SK-N-SH treated with all-trans-retinoic acid at 6 μM for 48 hours (cell line): ENCODE measurements around the gene HDAC8.

Experiments
- ATAC-seq: fragments of 200-7000 bp; cut with Tn5 transposase; 3 replicates; pipeline ENCODE4 v1.9.1; 2020; ENCODE audit warnings: mild to moderate bottlenecking, moderate library complexity
- BACH2 ChIP-seq: fragments of 250-450 bp; sonication (Bioruptor Pico); IDR thresholded peaks from 2 replicates; pipeline ENCODE4 v1.9.0; 2021; ENCODE audit warnings: mild to moderate bottlenecking, borderline replicate concordance
- CSDC2 ChIP-seq: fragments of 250-450 bp; sonication (Bioruptor Pico); IDR thresholded peaks from 2 replicates; pipeline ENCODE4 v1.5.0; 2020; ENCODE audit warnings: mild to moderate bottlenecking, moderate library complexity
- CSRNP3 ChIP-seq: fragments of 250-450 bp; sonication (Bioruptor Pico); IDR thresholded peaks from 2 replicates; pipeline ENCODE4 v1.5.1; 2021; ENCODE audit warnings: mild to moderate bottlenecking, moderate library complexity
- GLIS3 ChIP-seq: fragments of 250-450 bp; sonication (Bioruptor Pico); IDR thresholded peaks from 2 replicates; pipeline ENCODE4 v1.5.0; 2020; ENCODE audit warnings: mild to moderate bottlenecking, moderate library complexity
- ISL1 ChIP-seq: fragments of 250-450 bp; sonication (Bioruptor Pico); IDR thresholded peaks from 2 replicates; pipeline ENCODE4 v2.1.2; 2022; ENCODE audit warnings: mild to moderate bottlenecking, moderate library complexity
- POU6F1 ChIP-seq: fragments of 250-450 bp; sonication (Bioruptor Pico); IDR thresholded peaks from 2 replicates; pipeline ENCODE4 v1.8.0; 2021; ENCODE audit warnings: low read depth, mild to moderate bottlenecking, moderate library complexity, borderline replicate concordance
- PPARA ChIP-seq: fragments of 250-450 bp; sonication (Bioruptor Pico); IDR thresholded peaks from 2 replicates; pipeline ENCODE4 v1.5.0; 2020; ENCODE audit warnings: mild to moderate bottlenecking, borderline replicate concordance
- RARB ChIP-seq: fragments of 250-450 bp; sonication (Bioruptor Pico); IDR thresholded peaks from 2 replicates; pipeline ENCODE4 v1.8.0; 2021; ENCODE audit warnings: mild to moderate bottlenecking, moderate library complexity
- SNAI2 ChIP-seq: fragments of 250-450 bp; sonication (Bioruptor Pico); IDR thresholded peaks from 2 replicates; pipeline ENCODE4 v1.5.0; 2020; ENCODE audit warnings: mild to moderate bottlenecking, moderate library complexity
- TOX ChIP-seq: fragments of 250-450 bp; sonication (Bioruptor Pico); IDR thresholded peaks from 2 replicates; pipeline ENCODE4 v1.8.0; 2021; ENCODE audit warnings: mild to moderate bottlenecking, moderate library complexity, borderline replicate concordance
- ZC3H10 ChIP-seq: fragments of 250-450 bp; sonication (Bioruptor Pico); IDR thresholded peaks from 2 replicates; pipeline ENCODE4 v1.5.1; 2021; ENCODE audit warnings: mild to moderate bottlenecking, moderate library complexity
- ZFP3 ChIP-seq: fragments of 250-450 bp; sonication (Bioruptor Pico); IDR thresholded peaks from 2 replicates; pipeline ENCODE4 v1.5.0; 2020; ENCODE audit warnings: mild to moderate bottlenecking, moderate library complexity
- ZNF565 ChIP-seq: fragments of 450-650 bp; formaldehyde crosslinking; conservative IDR thresholded peaks from 2 replicates; pipeline ENCODE4 v1.5.0; 2020; ENCODE audit warnings: low read depth, mild to moderate bottlenecking, moderate library complexity
- ZNF70 ChIP-seq: fragments of 450-650 bp; formaldehyde crosslinking; IDR thresholded peaks from 2 replicates; pipeline ENCODE4 v1.5.0; 2020; ENCODE audit warnings: mild to moderate bottlenecking, moderate library complexity
- ZNF8 ChIP-seq: fragments of 450-650 bp; formaldehyde crosslinking; IDR thresholded peaks from 2 replicates; pipeline ENCODE4 v1.5.0; 2020; ENCODE audit warnings: mild to moderate bottlenecking, moderate library complexity
- TF ChIP-seq, protein P1 (sequence below): fragments of 250-450 bp; sonication (Bioruptor Pico); IDR thresholded peaks from 2 replicates; pipeline ENCODE4 v1.5.1; 2020; ENCODE audit warnings: low read depth, mild to moderate bottlenecking, moderate library complexity
- TF ChIP-seq, protein P2 (sequence below): fragments of 250-450 bp; sonication (Bioruptor Pico); IDR thresholded peaks from 2 replicates; pipeline ENCODE4 v1.5.0; 2020; ENCODE audit warnings: mild to moderate bottlenecking, moderate library complexity

Gene HDAC8

DNA sequence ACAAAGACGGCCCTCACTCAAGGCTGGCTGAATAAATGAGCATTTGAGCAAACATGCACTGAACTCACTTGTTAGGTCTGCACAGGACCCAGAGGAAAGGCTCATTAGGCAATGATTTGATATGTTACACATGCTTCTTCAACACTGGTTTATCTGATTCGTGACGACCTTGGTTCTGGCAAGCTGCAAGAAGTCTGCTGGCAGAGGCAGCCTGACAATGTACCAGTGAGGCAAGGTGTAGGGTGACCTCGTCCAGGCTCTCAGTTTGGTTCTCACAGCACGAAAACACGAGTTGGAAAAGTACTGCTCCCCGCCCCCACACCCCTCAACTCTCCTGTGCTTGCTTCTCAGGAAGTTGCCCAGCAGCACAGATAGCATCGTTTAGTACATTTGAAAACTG, 203.8 kb downstream of the HDAC8 start:
- TF ChIP-seq SNAI2 (CRISPR knock-in tag) (no peak), RARB (CRISPR knock-in tag) (no peak), POU6F1 (CRISPR knock-in tag) (no peak), ISL1 (CRISPR knock-in tag) (no peak), CSDC2 (CRISPR knock-in tag) (no peak), ZNF8 (CRISPR knock-in tag) (no peak), CSRNP3 (no peak), ZNF565 (CRISPR knock-in tag) (no peak), ZNF70 (CRISPR knock-in tag) (no peak), TOX (CRISPR knock-in tag) (no peak), ZC3H10 (CRISPR knock-in tag) (no peak)
- TF ChIP-seq, protein P1, sequence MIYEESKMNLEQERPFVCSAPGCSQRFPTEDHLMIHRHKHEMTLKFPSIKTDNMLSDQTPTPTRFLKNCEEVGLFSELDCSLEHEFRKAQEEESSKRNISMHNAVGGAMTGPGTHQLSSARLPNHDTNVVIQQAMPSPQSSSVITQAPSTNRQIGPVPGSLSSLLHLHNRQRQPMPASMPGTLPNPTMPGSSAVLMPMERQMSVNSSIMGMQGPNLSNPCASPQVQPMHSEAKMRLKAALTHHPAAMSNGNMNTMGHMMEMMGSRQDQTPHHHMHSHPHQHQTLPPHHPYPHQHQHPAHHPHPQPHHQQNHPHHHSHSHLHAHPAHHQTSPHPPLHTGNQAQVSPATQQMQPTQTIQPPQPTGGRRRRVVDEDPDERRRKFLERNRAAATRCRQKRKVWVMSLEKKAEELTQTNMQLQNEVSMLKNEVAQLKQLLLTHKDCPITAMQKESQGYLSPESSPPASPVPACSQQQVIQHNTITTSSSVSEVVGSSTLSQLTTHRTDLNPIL (CRISPR knock-in tag): no peak
- ATAC-seq: no peak

- no peak for ATAC-seq
- TF ChIP-seq, protein P2, sequence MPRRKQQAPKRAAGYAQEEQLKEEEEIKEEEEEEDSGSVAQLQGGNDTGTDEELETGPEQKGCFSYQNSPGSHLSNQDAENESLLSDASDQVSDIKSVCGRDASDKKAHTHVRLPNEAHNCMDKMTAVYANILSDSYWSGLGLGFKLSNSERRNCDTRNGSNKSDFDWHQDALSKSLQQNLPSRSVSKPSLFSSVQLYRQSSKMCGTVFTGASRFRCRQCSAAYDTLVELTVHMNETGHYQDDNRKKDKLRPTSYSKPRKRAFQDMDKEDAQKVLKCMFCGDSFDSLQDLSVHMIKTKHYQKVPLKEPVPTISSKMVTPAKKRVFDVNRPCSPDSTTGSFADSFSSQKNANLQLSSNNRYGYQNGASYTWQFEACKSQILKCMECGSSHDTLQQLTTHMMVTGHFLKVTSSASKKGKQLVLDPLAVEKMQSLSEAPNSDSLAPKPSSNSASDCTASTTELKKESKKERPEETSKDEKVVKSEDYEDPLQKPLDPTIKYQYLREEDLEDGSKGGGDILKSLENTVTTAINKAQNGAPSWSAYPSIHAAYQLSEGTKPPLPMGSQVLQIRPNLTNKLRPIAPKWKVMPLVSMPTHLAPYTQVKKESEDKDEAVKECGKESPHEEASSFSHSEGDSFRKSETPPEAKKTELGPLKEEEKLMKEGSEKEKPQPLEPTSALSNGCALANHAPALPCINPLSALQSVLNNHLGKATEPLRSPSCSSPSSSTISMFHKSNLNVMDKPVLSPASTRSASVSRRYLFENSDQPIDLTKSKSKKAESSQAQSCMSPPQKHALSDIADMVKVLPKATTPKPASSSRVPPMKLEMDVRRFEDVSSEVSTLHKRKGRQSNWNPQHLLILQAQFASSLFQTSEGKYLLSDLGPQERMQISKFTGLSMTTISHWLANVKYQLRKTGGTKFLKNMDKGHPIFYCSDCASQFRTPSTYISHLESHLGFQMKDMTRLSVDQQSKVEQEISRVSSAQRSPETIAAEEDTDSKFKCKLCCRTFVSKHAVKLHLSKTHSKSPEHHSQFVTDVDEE (CRISPR knock-in tag): no peak
- TF ChIP-seq ISL1 (CRISPR knock-in tag): no peak
- TF ChIP-seq TOX (CRISPR knock-in tag): no peak
These were observed 205.1 kb downstream of the HDAC8 start for GRCh38 chrX:72367516-72367915.

GRCh38 chrX:72366701-72367454, 205.8 kb downstream of the HDAC8 start:
- TF ChIP-seq ZFP3 (CRISPR knock-in tag): no peak
- TF ChIP-seq, protein P1 (CRISPR knock-in tag): no peak
- no peak for TF ChIP-seq GLIS3
- no peak for TF ChIP-seq ZNF8 (CRISPR knock-in tag)
- no peak for TF ChIP-seq ZNF565 (CRISPR knock-in tag)
- TF ChIP-seq BACH2 (CRISPR knock-in tag): no peak
- TF ChIP-seq CSRNP3: no peak
- TF ChIP-seq POU6F1 (CRISPR knock-in tag): no peak
- TF ChIP-seq CSDC2 (CRISPR knock-in tag): no peak
- TF ChIP-seq PPARA (CRISPR knock-in tag): no peak
- no peak for TF ChIP-seq SNAI2 (CRISPR knock-in tag)
- TF ChIP-seq, all 23 proteins: peak for 0
- ATAC-seq: no peak
